ENCODE measurements around the gene DIDO1.
"Not testable (repeated sequence)": the region's sequence is repeated elsewhere in the genome, so short reads cannot be mapped to it uniquely, and the experiment has no call there.

DIDO1 gene

GRCh38 chr20:62875419-62876361 is 50.6 kb downstream of the DIDO1 start:
- DNase-seq: peak; percentile 86

- no peak for DNase-seq
Observed at GRCh38 chr20:62874964-62875344, 51.4 kb downstream of the DIDO1 start.

- DNase-seq: not testable (repeated sequence)
Observed at GRCh38 chr20:62873681-62874031, 52.6 kb downstream of the DIDO1 start.

GRCh38 chr20:62873280-62873679 is 53.0 kb downstream of the DIDO1 start:
- DNase-seq: no peak

- DNase-seq: no peak
Observed at GRCh38 chr20:62872862-62873261, 53.4 kb downstream of the DIDO1 start.

- DNase-seq: no peak
Observed at GRCh38 chr20:62872184-62872847, 54.0 kb downstream of the DIDO1 start.

- no peak for DNase-seq
Observed at GRCh38 chr20:62864207-62864606, 62.1 kb downstream of the DIDO1 start.

- peak; percentile 97 for DNase-seq
Observed at GRCh38 chr20:62861726-62862336, 64.5 kb downstream of the DIDO1 start, which contains the start of gene TCFL5. TCFL5 (minus strand) TSS chr20:62861822; CDS start chr20:62861670, 152 bp downstream.

- no peak for DNase-seq
Observed at GRCh38 chr20:62860924-62861691, 65.2 kb downstream of the DIDO1 start.

- DNase-seq: no peak
Observed at GRCh38 chr20:62860391-62860923, 65.8 kb downstream of the DIDO1 start.

GRCh38 chr20:62859721-62860120 is 66.6 kb downstream of the DIDO1 start:
- DNase-seq: no peak

- DNase-seq: no peak
Observed at GRCh38 chr20:62858058-62858830, 68.1 kb downstream of the DIDO1 start.

- DNase-seq: no peak
Observed at GRCh38 chr20:62856931-62857619, 69.2 kb downstream of the DIDO1 start.

- no peak for DNase-seq
Observed at GRCh38 chr20:62855120-62855519, 71.2 kb downstream of the DIDO1 start.

- DNase-seq: no peak
Observed at GRCh38 chr20:62854121-62854520, 72.2 kb downstream of the DIDO1 start.

GRCh38 chr20:62853304-62853703 is 73.0 kb downstream of the DIDO1 start:
- not testable (repeated sequence) for DNase-seq

- no peak for DNase-seq
Observed at GRCh38 chr20:62852841-62853240, 73.5 kb downstream of the DIDO1 start.

GRCh38 chr20:62852196-62852595 is 74.1 kb downstream of the DIDO1 start:
- no peak for DNase-seq

GRCh38 chr20:62850333-62850974 is 75.9 kb downstream of the DIDO1 start:
- no peak for DNase-seq

- no peak for DNase-seq
Observed at GRCh38 chr20:62849431-62849830, 76.9 kb downstream of the DIDO1 start.

- DNase-seq: not testable (repeated sequence)
Observed at GRCh38 chr20:62848917-62849316, 77.4 kb downstream of the DIDO1 start.
